Type B pancreatic cell (in vitro differentiated cells): Measurements from ENCODE around the gene LRBA. TPM values are rescaled to one million over a fixed set of nuclear protein-coding genes. Genes with fewer than 3 reads are reported as not detected.

ENCODE experiments used
- DNase-seq: peaks from one replicate; pipeline ENCODE4 v3.0.0; 2021; ENCODE audit warnings: mixed read lengths; ENCODE audit not compliant: unreplicated experiment; ENCODE audit errors: extremely low spot score
- H3K27ac Mint-ChIP-seq: 2 replicates; pipeline ENCODE4 v1.8.0; 2021; ENCODE audit warnings: mild to moderate bottlenecking, mixed read lengths
- H3K27me3 Mint-ChIP-seq: 2 replicates; pipeline ENCODE4 v1.8.0; 2021; ENCODE audit warnings: mixed read lengths
- H3K36me3 Mint-ChIP-seq: 2 replicates; pipeline ENCODE4 v1.8.0; 2021; ENCODE audit warnings: mixed read lengths
- H3K4me1 Mint-ChIP-seq: one replicate; pipeline ENCODE4 v1.8.0; 2021; ENCODE audit warnings: mixed read lengths; ENCODE audit not compliant: unreplicated experiment
- H3K4me3 Mint-ChIP-seq: 2 replicates; pipeline ENCODE4 v1.8.0; 2021; ENCODE audit warnings: mild to moderate bottlenecking, mixed read lengths
- H3K9me3 Mint-ChIP-seq: 2 replicates; pipeline ENCODE4 v1.8.0; 2021; ENCODE audit warnings: mixed read lengths
- CTCF ChIP-seq: fragments of 200-600 bp; sonication (generic); conservative IDR thresholded peaks from 2 replicates; pipeline ENCODE4 v1.5.0; 2021; ENCODE audit warnings: antibody characterized with exemption, mild to moderate bottlenecking
- total RNA-seq: library from RNA; stranded (reverse); gene quantifications from 2 replicates; pipeline ENCODE4 v1.2.1, GENCODE V29; 2021; ENCODE audit warnings: low replicate concordance

Gene LRBA
- total RNA-seq, 1 donor from 2014 or later: 64.5 TPM

- Mint-ChIP-seq H3K27me3 (no peaks in the 10 kb centered on the region), H3K9me3 (no peaks in the 10 kb centered on the region), H3K27ac (no peak overlapping the region), H3K36me3 (peaks cover 22% of the 10 kb centered on the region), H3K4me3 (no peak overlapping the region), H3K4me1 (peaks cover 4% of the 10 kb centered on the region)
- no peak for DNase-seq
- no peak for TF ChIP-seq CTCF
These were observed 696.1 kb downstream of the LRBA start for GRCh38 chr4:150318971-150319370.

DNA sequence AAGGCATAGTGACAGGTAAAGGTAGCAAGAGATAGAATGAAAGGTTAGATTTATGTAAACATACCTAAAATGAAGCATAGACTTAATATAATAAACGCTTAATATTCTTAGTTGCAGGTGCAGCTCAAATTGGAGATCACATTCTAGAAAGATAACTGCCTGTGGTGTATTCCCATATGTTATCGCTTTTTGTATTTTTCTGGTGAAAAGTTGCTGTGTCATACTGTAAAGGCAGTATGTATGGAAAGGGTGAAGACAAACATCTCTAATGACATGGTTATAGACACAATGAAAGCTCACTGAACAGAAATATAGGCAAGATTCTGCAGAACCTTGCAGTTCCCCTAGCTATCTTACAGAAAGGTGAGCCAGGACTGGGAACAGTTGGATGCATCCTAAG is 696.6 kb downstream of the LRBA start:
- H3K4me1 Mint-ChIP-seq: peaks cover 4% of the 10 kb centered on the region
- TF ChIP-seq CTCF: no peak
- no peak for DNase-seq
- H3K36me3 Mint-ChIP-seq: peaks cover 21% of the 10 kb centered on the region
- no peaks in the 10 kb centered on the region for H3K9me3 Mint-ChIP-seq
- no peaks in the 10 kb centered on the region for H3K27me3 Mint-ChIP-seq
- no peak overlapping the region for H3K27ac Mint-ChIP-seq
- H3K4me3 Mint-ChIP-seq: no peak overlapping the region

DNA sequence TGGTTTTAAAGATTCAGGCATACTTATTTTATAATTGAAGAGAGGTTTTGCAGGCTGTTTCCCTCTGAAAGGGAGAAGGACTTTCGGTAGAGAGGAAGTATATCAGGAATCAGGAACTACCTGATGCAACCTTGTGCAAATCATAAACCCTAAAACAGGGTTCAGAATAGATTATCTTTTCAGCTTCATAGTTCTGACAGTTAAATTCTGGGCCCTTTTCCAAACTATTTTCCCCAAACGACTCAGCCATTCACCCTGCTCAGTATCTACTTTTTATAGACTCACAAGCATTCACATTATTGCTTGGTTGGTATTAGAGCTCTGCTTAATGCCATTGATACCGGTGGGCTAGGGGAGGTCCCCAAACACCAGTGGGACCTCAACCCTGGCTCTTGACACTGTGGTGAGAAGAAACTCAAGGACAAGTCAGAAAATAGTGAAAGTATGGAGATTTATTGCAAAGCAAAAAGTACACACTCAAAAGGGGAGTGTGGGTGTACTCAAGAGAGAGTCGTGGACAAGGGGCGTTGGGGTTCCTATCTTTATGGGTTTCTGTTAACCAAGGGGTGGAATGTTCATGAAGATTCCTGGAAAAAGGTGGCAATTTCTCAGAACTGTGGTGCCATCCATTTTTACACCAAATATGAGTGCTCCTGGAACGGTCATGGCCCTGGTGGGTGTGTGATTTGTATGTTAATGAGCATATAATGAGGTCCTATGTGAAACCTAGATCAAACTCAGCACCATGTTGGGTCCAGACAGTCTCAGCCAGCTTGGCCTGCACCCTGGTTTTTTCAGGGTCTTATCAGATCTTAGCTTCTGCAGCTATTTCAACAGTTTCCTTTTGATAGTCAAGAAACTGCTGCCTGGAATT is 698.5 kb downstream of the LRBA start:
- H3K9me3 Mint-ChIP-seq: no peaks in the 10 kb centered on the region
- peaks cover 4% of the 10 kb centered on the region for H3K4me1 Mint-ChIP-seq
- DNase-seq: no peak
- H3K27me3 Mint-ChIP-seq: no peaks in the 10 kb centered on the region
- no peak overlapping the region for H3K27ac Mint-ChIP-seq
- H3K36me3 Mint-ChIP-seq: peaks cover 18% of the 10 kb centered on the region
- H3K4me3 Mint-ChIP-seq: no peak overlapping the region
- TF ChIP-seq CTCF: no peak

- DNase-seq: no peak
- Mint-ChIP-seq H3K27ac (no peak overlapping the region), H3K27me3 (no peaks in the 10 kb centered on the region), H3K36me3 (peaks cover 18% of the 10 kb centered on the region), H3K4me3 (no peak overlapping the region), H3K9me3 (no peaks in the 10 kb centered on the region), H3K4me1 (peaks cover 4% of the 10 kb centered on the region)
- TF ChIP-seq CTCF: no peak
These were observed 699.4 kb downstream of the LRBA start for GRCh38 chr4:150315691-150316090.

- Mint-ChIP-seq H3K4me3 (no peak overlapping the region), H3K27ac (no peak overlapping the region), H3K36me3 (peaks cover 18% of the 10 kb centered on the region), H3K27me3 (no peaks in the 10 kb centered on the region), H3K4me1 (peaks cover 4% of the 10 kb centered on the region), H3K9me3 (no peaks in the 10 kb centered on the region)
- TF ChIP-seq CTCF: no peak
- DNase-seq: no peak
These were observed 699.9 kb downstream of the LRBA start for GRCh38 chr4:150315175-150315574.
